OCI-LY3 (cell line): ENCODE measurements around the gene GNS.

Experiments
- H2AFZ ChIP-seq: fragments of 200-600, 300-600 bp; shearing (Covaris generic); 2 replicates; pipeline ENCODE4 v1.6.0; 2014; ENCODE audit warnings: antibody characterized with exemption, low read depth, low read length
- H3K27ac ChIP-seq: fragments of 200-600, 300-600 bp; sonication (generic); 2 replicates; pipeline ENCODE4 v1.5.1; 2014; ENCODE audit warnings: mild to moderate bottlenecking, low read length, moderate library complexity, mixed read lengths
- H3K27me3 ChIP-seq: fragments of 200-600, 300-600 bp; sonication (generic); 2 replicates; pipeline ENCODE4 v1.6.1; 2014; ENCODE audit warnings: low read depth, low read length, mixed read lengths
- H3K36me3 ChIP-seq: fragments of 200-600, 300-600 bp; sonication (generic); replicated peaks from 2 replicates; pipeline ENCODE3; 2014; ENCODE audit warnings: low read depth, low read length, mixed read lengths
- H3K4me1 ChIP-seq: fragments of 300-600, 200-600 bp; sonication (generic); 2 replicates; pipeline ENCODE4 v1.6.1; 2014; ENCODE audit warnings: low read length, mixed read lengths
- H3K4me2 ChIP-seq: fragments of 200-600, 300-600 bp; sonication (generic); 2 replicates; pipeline ENCODE4 v1.6.1; 2014; ENCODE audit warnings: low read length, mixed read lengths
- H3K4me3 ChIP-seq: fragments of 300-600, 200-600 bp; sonication (generic); 2 replicates; pipeline ENCODE4 v1.5.1; 2014; ENCODE audit warnings: antibody characterized with exemption, mild to moderate bottlenecking, low read length, moderate library complexity
- H3K79me2 ChIP-seq: fragments of 300-600, 200-600 bp; shearing (Covaris generic); 2 replicates; pipeline ENCODE4 v1.6.1; 2014; ENCODE audit warnings: mild to moderate bottlenecking, low read length, mixed read lengths
- H3K9ac ChIP-seq: fragments of 300-600, 200-600 bp; shearing (Covaris generic); 2 replicates; pipeline ENCODE4 v1.6.0; 2014; ENCODE audit warnings: mild to moderate bottlenecking, low read length, moderate library complexity
- H3K9me3 ChIP-seq: fragments of 200-600, 300-600 bp; shearing (Covaris generic); 2 replicates; pipeline ENCODE4 v1.6.1; 2014; ENCODE audit warnings: low read length, mixed read lengths; ENCODE audit not compliant: insufficient read depth
- H4K20me1 ChIP-seq: fragments of 200-600, 300-600 bp; sonication (generic); 2 replicates; pipeline ENCODE4 v1.6.1; 2016; ENCODE audit warnings: low read length, mixed read lengths; ENCODE audit not compliant: insufficient read depth
- CTCF ChIP-seq: fragments of 200-600, 300-600 bp; sonication (generic); IDR thresholded peaks from 2 replicates; pipeline ENCODE4 v1.5.1; 2014; ENCODE audit warnings: antibody characterized with exemption, low read length, low read depth
- EZH2phosphoT487 ChIP-seq: fragments of 200-600 bp; shearing (Covaris generic); IDR thresholded peaks from 2 replicates; pipeline ENCODE4 v1.6.1; 2018; ENCODE audit warnings: antibody characterized with exemption, mixed run types, low read depth

Gene GNS

GRCh38 chr12:64671681-64672080, 87.5 kb downstream of the GNS start:
- H3K79me2 ChIP-seq = peaks cover 96% of the 10 kb centered on the region
- peaks cover 95% of the 10 kb centered on the region for H4K20me1 ChIP-seq
- H3K9ac ChIP-seq = no peak overlapping the region
- H2AFZ ChIP-seq = no peak overlapping the region
- no peak overlapping the region for H3K27ac ChIP-seq
- no peak overlapping the region for H3K4me2 ChIP-seq
- no peak overlapping the region for H3K4me3 ChIP-seq
- TF ChIP-seq CTCF (no peak), EZH2phosphoT487 (no peak)
- H3K4me1 ChIP-seq = peaks cover 32% of the 10 kb centered on the region
- no peaks in the 10 kb centered on the region for H3K27me3 ChIP-seq
- no peaks in the 10 kb centered on the region for H3K9me3 ChIP-seq
- H3K36me3 ChIP-seq = peaks cover 7% of the 10 kb centered on the region

- Histone ChIP-seq H4K20me1 (peaks cover 96% of the 10 kb centered on the region), H3K27ac (no peak overlapping the region), H3K4me3 (no peak overlapping the region), H3K4me2 (no peak overlapping the region), H2AFZ (no peak overlapping the region), H3K36me3 (peaks cover 7% of the 10 kb centered on the region), H3K9me3 (no peaks in the 10 kb centered on the region), H3K79me2 (peaks cover 97% of the 10 kb centered on the region), H3K27me3 (no peaks in the 10 kb centered on the region), H3K4me1 (peaks cover 36% of the 10 kb centered on the region), H3K9ac (no peak overlapping the region)
- no peak for TF ChIP-seq EZH2phosphoT487
Measured at GRCh38 chr12:64670919-64671639, 88.1 kb downstream of the GNS start.

GRCh38 chr12:64670019-64670418, 89.2 kb downstream of the GNS start:
- Histone ChIP-seq H3K79me2 (peaks cover 97% of the 10 kb centered on the region), H3K4me1 (peaks cover 46% of the 10 kb centered on the region), H4K20me1 (peaks cover 96% of the 10 kb centered on the region), H3K9ac (no peak overlapping the region), H2AFZ (no peak overlapping the region), H3K9me3 (no peaks in the 10 kb centered on the region), H3K27me3 (no peaks in the 10 kb centered on the region), H3K4me2 (no peak overlapping the region), H3K27ac (no peak overlapping the region), H3K4me3 (no peak overlapping the region), H3K36me3 (peaks cover 7% of the 10 kb centered on the region)
- TF ChIP-seq EZH2phosphoT487 (no peak), CTCF (no peak)

- Histone ChIP-seq H3K9ac (peak overlapping the region; percentile 27; the same call in 1 of the 2 replicates), H3K4me2 (peak overlapping the region; percentile 57), H3K79me2 (peaks cover 98% of the 10 kb centered on the region), H3K36me3 (peaks cover 7% of the 10 kb centered on the region), H3K4me1 (peaks cover 52% of the 10 kb centered on the region), H3K9me3 (no peaks in the 10 kb centered on the region), H3K27me3 (no peaks in the 10 kb centered on the region), H2AFZ (no peak overlapping the region), H3K4me3 (peak overlapping the region; percentile 12; the same call in 1 of the 2 replicates), H4K20me1 (peaks cover 98% of the 10 kb centered on the region), H3K27ac (peak overlapping the region; percentile 18; the same call in 1 of the 2 replicates)
- TF ChIP-seq CTCF = no peak
- no peak for TF ChIP-seq EZH2phosphoT487
Measured at GRCh38 chr12:64669270-64669842, 89.8 kb downstream of the GNS start.
